Thyroid gland (tissue), 4 donors: ENCODE results near the gene ACHE. TPM values are rescaled to one million over a fixed set of nuclear protein-coding genes. Genes with fewer than 3 reads are reported as not detected.
"Not testable (repeated sequence)": the region's sequence is repeated elsewhere in the genome, so short reads cannot be mapped to it uniquely, and the experiment has no call there.

ENCODE experiments used
- DNase-seq, 2 donors: peaks; one replicate each; pipeline ENCODE4 v3.0.0-alpha.2; 2019
- H3K27ac ChIP-seq, 3 donors: fragments of 200-600 bp; sonication (generic); 1 replicate in 2 of 3; 2 replicates in 1 of 3; pipeline ENCODE4 v1.5.1; 2016 to 2019; ENCODE audit warnings: mild to moderate bottlenecking in 1 of 3, moderate library complexity in 1 of 3
- H3K27me3 ChIP-seq: fragments of 200-600 bp; sonication (generic); one replicate; pipeline ENCODE4 v1.5.1; 2019
- H3K36me3 ChIP-seq, 2 donors: fragments of 200-600 bp; sonication (generic); one replicate each; pipeline ENCODE4 v1.5.1; 2016 to 2019
- H3K4me1 ChIP-seq, 2 donors: fragments of 200-600 bp; sonication (generic); one replicate each; pipeline ENCODE4 v1.5.1; 2017 to 2019
- H3K4me3 ChIP-seq, 3 donors: fragments of 200-600 bp; sonication (generic); replicated peaks in 1 of 3; 1 replicate in 2 of 3; 2 replicates in 1 of 3; pipeline ENCODE4 v1.5.1; 2016; ENCODE audit warnings: mild to moderate bottlenecking in 1 of 3
- H3K9me3 ChIP-seq: fragments of 200-600 bp; sonication (generic); one replicate; pipeline ENCODE4 v1.5.1; 2017
- POLR2A ChIP-seq, 2 donors: fragments of 450-650 bp; IDR thresholded peaks; one replicate each; pipeline ENCODE4 v1.6.1; 2017; ENCODE audit warnings: antibody characterized with exemption in 2 of 2, mild to moderate bottlenecking in 2 of 2, moderate library complexity in 1 of 2
- WGBS, 2 donors: methylation state at CpG; one replicate each; pipeline ENCODE4 v1.1.5; 2017; 5-methylcytosine and 5-hydroxymethylcytosine counted together
- intact Hi-C: fragments of 100-400 bp; cut with DNase I; formaldehyde crosslinking; loops from one replicate; pipeline ENCODE4 v1.15.1; 2023
- total RNA-seq, 4 donors: library from RNA; depleted of rRNA; stranded (reverse); fragments of >200 nt; gene quantifications; one replicate each; pipeline ENCODE4 v1.2.3, GENCODE V29; 2016
- TF ChIP-seq, protein P1 (sequence below), 6 experiments: fragments of 200-600 bp in 3 of 6; fragments of 450-650 bp in 3 of 6; sonication (generic) in 3 of 6; IDR thresholded peaks; one replicate each; pipeline ENCODE4 v1.5.1; 2016 to 2019; ENCODE audit warnings: antibody characterized with exemption in 6 of 6, mild to moderate bottlenecking in 2 of 6, inconsistent platforms in 1 of 6, moderate library complexity in 1 of 6

ACHE gene
- total RNA-seq, 4 donors from 2014 or later, result 1.0 to 4.8 (median 1.8) TPM

GRCh38 chr7:100914879-100915447 lies 19.3 kb upstream of the ACHE start:
- Histone ChIP-seq H3K27me3 (no peaks in the 10 kb centered on the region), H3K27ac (no peak overlapping the region), H3K9me3 (no peaks in the 10 kb centered on the region), H3K4me1 (no peaks in the 10 kb centered on the region), H3K4me3 (no peak overlapping the region), H3K36me3 (no peaks in the 10 kb centered on the region)
- intact Hi-C loops, result no loop called here
- TF ChIP-seq, protein P1, sequence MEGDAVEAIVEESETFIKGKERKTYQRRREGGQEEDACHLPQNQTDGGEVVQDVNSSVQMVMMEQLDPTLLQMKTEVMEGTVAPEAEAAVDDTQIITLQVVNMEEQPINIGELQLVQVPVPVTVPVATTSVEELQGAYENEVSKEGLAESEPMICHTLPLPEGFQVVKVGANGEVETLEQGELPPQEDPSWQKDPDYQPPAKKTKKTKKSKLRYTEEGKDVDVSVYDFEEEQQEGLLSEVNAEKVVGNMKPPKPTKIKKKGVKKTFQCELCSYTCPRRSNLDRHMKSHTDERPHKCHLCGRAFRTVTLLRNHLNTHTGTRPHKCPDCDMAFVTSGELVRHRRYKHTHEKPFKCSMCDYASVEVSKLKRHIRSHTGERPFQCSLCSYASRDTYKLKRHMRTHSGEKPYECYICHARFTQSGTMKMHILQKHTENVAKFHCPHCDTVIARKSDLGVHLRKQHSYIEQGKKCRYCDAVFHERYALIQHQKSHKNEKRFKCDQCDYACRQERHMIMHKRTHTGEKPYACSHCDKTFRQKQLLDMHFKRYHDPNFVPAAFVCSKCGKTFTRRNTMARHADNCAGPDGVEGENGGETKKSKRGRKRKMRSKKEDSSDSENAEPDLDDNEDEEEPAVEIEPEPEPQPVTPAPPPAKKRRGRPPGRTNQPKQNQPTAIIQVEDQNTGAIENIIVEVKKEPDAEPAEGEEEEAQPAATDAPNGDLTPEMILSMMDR (IDR thresholded peaks at IDR 0.05), result no peak
- no peak for TF ChIP-seq POLR2A (IDR thresholded peaks at IDR 0.05)
- 78 to 80% methylated on average over 8 of the region's 8 CpGs for WGBS, 2 donors
- DNase-seq, result no peak

- TF ChIP-seq POLR2A (IDR thresholded peaks at IDR 0.05), result no peak
- TF ChIP-seq, protein P1 (IDR thresholded peaks at IDR 0.05), result no peak
- DNase-seq, result no peak
Observed at GRCh38 chr7:100914208-100914878, 18.7 kb upstream of the ACHE start.

GRCh38 chr7:100911484-100911883 lies 15.8 kb upstream of the ACHE start:
- H3K4me3 ChIP-seq, result no peak overlapping the region
- no peaks in the 10 kb centered on the region for H3K36me3 ChIP-seq
- H3K4me1 ChIP-seq, result no peaks in the 10 kb centered on the region
- TF ChIP-seq, protein P1 (IDR thresholded peaks at IDR 0.05), result no peak
- no peak for TF ChIP-seq POLR2A (IDR thresholded peaks at IDR 0.05)
- no peak for DNase-seq
- H3K9me3 ChIP-seq, result no peaks in the 10 kb centered on the region
- intact Hi-C loops, result no loop called here
- 81 to 88% methylated on average over 3 of the region's 3 CpGs for WGBS, 2 donors
- H3K27me3 ChIP-seq, result no peaks in the 10 kb centered on the region
- H3K27ac ChIP-seq, result no peak overlapping the region

More at GRCh38 chr7:100914208-100914878, 18.7 kb upstream of the ACHE start:
- Histone ChIP-seq H3K27ac (no peak overlapping the region), H3K9me3 (no peaks in the 10 kb centered on the region), H3K4me3 (no peak overlapping the region), H3K27me3 (no peaks in the 10 kb centered on the region), H3K36me3 (no peaks in the 10 kb centered on the region), H3K4me1 (no peaks in the 10 kb centered on the region)
- 88 to 90% methylated on average over 15 of the region's 15 CpGs for WGBS, 2 donors
- intact Hi-C loops, result no loop called here

DNA sequence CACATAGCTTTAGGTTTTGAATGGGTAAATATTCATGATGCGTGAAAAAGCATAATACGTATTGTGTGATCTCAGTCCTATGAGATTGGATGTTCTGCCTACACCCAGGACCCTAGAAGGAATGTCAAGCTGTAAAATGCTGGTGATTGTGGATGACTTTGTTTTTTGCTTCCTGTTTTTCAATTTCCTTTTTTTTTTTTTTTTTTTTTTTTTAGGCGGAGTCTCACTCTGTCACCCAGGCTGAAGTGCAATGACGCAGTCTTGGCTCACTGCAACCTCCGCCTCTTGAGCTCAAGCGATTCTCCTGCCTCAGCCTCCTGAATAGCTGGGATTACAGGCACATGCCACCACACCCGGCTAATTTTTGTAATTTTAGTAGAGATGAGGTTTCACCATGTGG lies 14.8 kb upstream of the ACHE start:
- intact Hi-C loops, H3K27me3 ChIP-seq, H3K9me3 ChIP-seq, H3K4me3 ChIP-seq, H3K27ac ChIP-seq, H3K36me3 ChIP-seq, H3K4me1 ChIP-seq, DNase-seq: not testable (repeated sequence)
- WGBS, 2 donors, result 82 to 84% methylated on average over 7 of the region's 7 CpGs

GRCh38 chr7:100908512-100908911 lies 12.8 kb upstream of the ACHE start:
- 94 to 95% methylated on average over 5 of the region's 5 CpGs for WGBS, 2 donors
- H3K36me3 ChIP-seq, result no peaks in the 10 kb centered on the region
- H3K27me3 ChIP-seq, result no peaks in the 10 kb centered on the region
- H3K4me3 ChIP-seq, result no peak overlapping the region
- no peaks in the 10 kb centered on the region for H3K9me3 ChIP-seq
- DNase-seq, result no peak
- no peaks in the 10 kb centered on the region for H3K4me1 ChIP-seq
- no peak for TF ChIP-seq POLR2A (IDR thresholded peaks at IDR 0.05)
- TF ChIP-seq, protein P1 (IDR thresholded peaks at IDR 0.05), result no peak
- intact Hi-C loops, result no loop called here
- H3K27ac ChIP-seq, result no peak overlapping the region
